ENCODE measurements around the gene COMMD3. TPM values are rescaled to one million over a fixed set of nuclear protein-coding genes. Genes with fewer than 3 reads are reported as not detected.

The COMMD3 gene
- total RNA-seq, 1 experiment from 2014 or later: 35.6 TPM

GRCh38 chr10:22320591-22321155, 4.5 kb downstream of the COMMD3 start, which contains the start of gene BMI1:
BMI1 (plus strand) TSS chr10:22321099; CDS start chr10:22326450, 5,351 bp downstream.
- no peaks in the 10 kb centered on the region for H3K9me3 ChIP-seq (ENCODE audit: control insufficient read depth, insufficient read depth, low read depth, low read length)
- TF ChIP-seq TCF7L2 (IDR thresholded peaks at IDR 0.05; ENCODE audit: low read depth, low read length) (no peak), REST (IDR thresholded peaks at IDR 0.05; ENCODE audit: insufficient read depth in 1 of 2, low read depth in 2 of 2, low read length in 1 of 2) (no peak), SIN3A (IDR thresholded peaks at IDR 0.05; ENCODE audit: borderline replicate concordance, insufficient read depth, low read depth, low read length) (no peak), POLR2AphosphoS5 (IDR thresholded peaks at IDR 0.05; ENCODE audit: low read depth, low read length) (no peak), CTCF (IDR thresholded peaks at IDR 0.05) (no peak; the same call in 1 of the 2 replicates)
- peaks cover 31% of the 10 kb centered on the region for H3K4me1 ChIP-seq (ENCODE audit: control insufficient read depth, insufficient read depth, low read length)
- H3K27ac ChIP-seq (ENCODE audit: low read length): peak within 1 kb of the TSS; percentile 91
- peak within 1 kb of the TSS; percentile 59 to 63 for H3K4me3 ChIP-seq (ENCODE audit: low read depth in 2 of 2, low read length in 2 of 2)
- ATAC-seq (peak; percentile 68), DNase-seq (ENCODE audit: low read depth, low spot score) (no peak)
- ChIA-PET CTCF (interaction anchor here (0.6 kb wide), 1 partner anchor 310 kb away, joined by 5 read pairs; no protein-coding TSS in a partner anchor), POLR2A (no interaction called here)
- no peaks in the 10 kb centered on the region; the same call in 1 of the 2 replicates for H3K27me3 ChIP-seq (ENCODE audit: control insufficient read depth, insufficient read depth, low read length)
- intact Hi-C loops (cut with micrococcal nuclease; ENCODE audit: unreplicated experiment) (no loop called here), in situ Hi-C loops (cut with HindIII; ENCODE audit: low pct_unique_long_range_greater_than_20kb, low sequenced_read_pairs) (no loop called here)
- no peaks in the 10 kb centered on the region; the same call in 1 of the 2 replicates for H3K36me3 ChIP-seq (ENCODE audit: control insufficient read depth, insufficient read depth, low read length)
- no TSS peak for BruUV-seq (replicated peaks)

- ChIA-PET POLR2A (no interaction called here), CTCF (no interaction called here)
- peak overlapping the region; percentile 66; the same call in 1 of the 2 replicates for H3K27ac ChIP-seq (ENCODE audit: low read length)
- TF ChIP-seq POLR2AphosphoS5 (IDR thresholded peaks at IDR 0.05; ENCODE audit: low read depth, low read length) (no peak), CTCF (IDR thresholded peaks at IDR 0.05) (no peak), SIN3A (IDR thresholded peaks at IDR 0.05; ENCODE audit: borderline replicate concordance, insufficient read depth, low read depth, low read length) (peak; percentile 77; the same call in 1 of the 2 replicates), REST (IDR thresholded peaks at IDR 0.05; ENCODE audit: insufficient read depth in 1 of 2, low read depth in 2 of 2, low read length in 1 of 2) (no peak)
- in situ Hi-C loops (cut with HindIII; ENCODE audit: low pct_unique_long_range_greater_than_20kb, low sequenced_read_pairs): no loop called here
- no peaks in the 10 kb centered on the region; the same call in 1 of the 2 replicates for H3K27me3 ChIP-seq (ENCODE audit: control insufficient read depth, insufficient read depth, low read length)
- intact Hi-C loops (cut with micrococcal nuclease; ENCODE audit: unreplicated experiment): no loop called here
- no peaks in the 10 kb centered on the region; the same call in 1 of the 2 replicates for H3K36me3 ChIP-seq (ENCODE audit: control insufficient read depth, insufficient read depth, low read length)
- H3K4me1 ChIP-seq (ENCODE audit: control insufficient read depth, insufficient read depth, low read length): peaks cover 31% of the 10 kb centered on the region
- no peaks in the 10 kb centered on the region for H3K9me3 ChIP-seq (ENCODE audit: control insufficient read depth, insufficient read depth, low read depth, low read length)
- H3K4me3 ChIP-seq (ENCODE audit: low read depth in 2 of 2, low read length in 2 of 2): peak overlapping the region; percentile 54 to 59
- ATAC-seq (peak; percentile 46), DNase-seq (ENCODE audit: low read depth, low spot score) (no peak)
- BruUV-seq (replicated peaks): no TSS peak
Observed at GRCh38 chr10:22321156-22321923, 5.2 kb downstream of the COMMD3 start.
